Measurements from ENCODE around the gene KCTD14. TPM values are rescaled to one million over a fixed set of nuclear protein-coding genes. Genes with fewer than 3 reads are reported as not detected.
A peak's percentile ranks its signal among the peaks of the same experiment; 100 is the strongest.

The KCTD14 gene
- total and polyA plus RNA-seq, 9 of the 15 experiments (the other 6 are each of a cell fraction or from before 2014, with no cell fraction given): 0.04 to 0.30 (median 0.11) TPM; not detected in 2

GRCh38 chr11:78060533-78060932 is 37.5 kb upstream of the KCTD14 start:
- no peak for TF ChIP-seq MXI1 (IDR thresholded peaks at IDR 0.05; ENCODE audit: low read depth, low read length)
- TF ChIP-seq KDM1A (IDR thresholded peaks at IDR 0.05): peak in 1 of 2 experiments; percentile 19; a peak in 1 of 4 replicates
- TF ChIP-seq GATAD2B (IDR thresholded peaks at IDR 0.05; ENCODE audit: borderline replicate concordance): no peak
- TF ChIP-seq ARID4B (CRISPR knock-in tag; IDR thresholded peaks at IDR 0.05): no peak
- no peak for TF ChIP-seq RBM39 (optimal IDR thresholded peaks at IDR 0.05; ENCODE audit: low read depth, low read length)
- no peak for TF ChIP-seq PHF20 (IDR thresholded peaks at IDR 0.05; ENCODE audit: partially characterized antibody)
- no peak for TF ChIP-seq MLLT1 (IDR thresholded peaks at IDR 0.05)
- peak; percentile 62 for TF ChIP-seq BCOR (IDR thresholded peaks at IDR 0.05)
- TF ChIP-seq ETV6 (IDR thresholded peaks at IDR 0.05; ENCODE audit: borderline replicate concordance in 1 of 2, low read depth in 2 of 2, low read length in 1 of 2): no peak
- TF ChIP-seq ETV6 (CRISPR knock-in tag; IDR thresholded peaks at IDR 0.05; ENCODE audit: borderline replicate concordance): no peak
- no peak for TF ChIP-seq ID3 (CRISPR knock-in tag; IDR thresholded peaks at IDR 0.05)
- no peak for TF ChIP-seq ID3 (tag; IDR thresholded peaks at IDR 0.05)
- peak; percentile 64 for TF ChIP-seq RBM25 (IDR thresholded peaks at IDR 0.05; ENCODE audit: low read depth, low read length, severe bottlenecking)
- TF ChIP-seq RBM14 (IDR thresholded peaks at IDR 0.05; ENCODE audit: borderline replicate concordance, insufficient read depth, low read depth, low read length): no peak
- TF ChIP-seq MED1 (CRISPR knock-in tag; IDR thresholded peaks at IDR 0.05; ENCODE audit: borderline replicate concordance): no peak
- Histone ChIP-seq H3K4me1 (replicated peaks in 1 of 2; ENCODE audit: control insufficient read depth in 2 of 2, insufficient read depth in 2 of 2, low read length in 2 of 2) (peaks cover 21 to 29% of the 10 kb centered on the region in 2 experiments), H3K4me2 (ENCODE audit: insufficient read depth, low read length) (no peak overlapping the region), H3K4me3 (no peak overlapping the region), H3K9me1 (ENCODE audit: control insufficient read depth, insufficient read depth, low read length) (no peaks in the 10 kb centered on the region), H2AFZ (ENCODE audit: low read depth, low read length) (no peak overlapping the region), H3K9ac (ENCODE audit: insufficient read depth in 1 of 2, low read depth in 2 of 2, low read length in 2 of 2) (no peak overlapping the region), H4K20me1 (replicated peaks; ENCODE audit: control insufficient read depth, insufficient read depth, low read length) (no peaks in the 10 kb centered on the region), H3K36me3 (ENCODE audit: control insufficient read depth, insufficient read depth, low read length) (no peaks in the 10 kb centered on the region; the same call in 2 of the 3 replicates), H3K27ac (ENCODE audit: extremely low read depth, low read depth, low read length) (no peak overlapping the region), H3K27me3 (ENCODE audit: control insufficient read depth in 2 of 2, insufficient read depth in 2 of 2, low read length in 2 of 2) (no peaks in the 10 kb centered on the region), H3K79me2 (ENCODE audit: control insufficient read depth, insufficient read depth, low read length) (no peaks in the 10 kb centered on the region), H3K9me3 (replicated peaks; ENCODE audit: control insufficient read depth, insufficient read depth, low read depth, low read length) (no peaks in the 10 kb centered on the region)
- DNase-seq (ENCODE audit: extremely low read depth in 1 of 4, low spot score in 3 of 4): peak in 1 of 4 experiments; percentile 2
- ATAC-seq: no peak
- intact Hi-C loops (cut with micrococcal nuclease) (no loop called here), in situ Hi-C loops (cut with MboI) (no loop called here)
- FAIRE-seq: peak; percentile 29
- 92% methylated on average over 8 of the region's 8 CpGs for whole genome bisulfite sequencing (ENCODE audit: insufficient coverage, low coverage, missing lambda C conversion rate)
- ChIA-PET CTCF (ENCODE audit: low intra/inter-chr PET ratio) (no interaction called here), POLR2A (interaction anchor here (1.1 to 2.4 kb wide), 2 partner anchors 16 to 18 kb away, joined by 3 to 7 read pairs; partner anchors contain the start of gene NDUFC2)
- no TSS peak for BruUV-seq (replicated peaks)
